CD4-positive, alpha-beta T cell (primary cell): Measurements from ENCODE around the gene NUDT9. TPM values are rescaled to one million over a fixed set of nuclear protein-coding genes. Genes with fewer than 3 reads are reported as not detected.
A peak's percentile ranks its signal among the peaks of the same experiment; 100 is the strongest.
"Not testable (repeated sequence)": the region's sequence is repeated elsewhere in the genome, so short reads cannot be mapped to it uniquely, and the experiment has no call there.

Experiments
- ATAC-seq: fragments of 200-7000 bp; cut with Tn5 transposase; one replicate; pipeline ENCODE4 v1.10.0; 2022; ENCODE audit warnings: mild to moderate bottlenecking; ENCODE audit not compliant: poor library complexity
- CTCF ChIA-PET: fragments of 350-600 bp; sonication (Branson Sonifier 250); formaldehyde crosslinking; loops from one replicate; lab custom pipeline; 2021; ENCODE audit warnings: antibody characterized with exemption, inconsistent platforms; lab: Charles Lee
- POLR2A ChIA-PET: fragments of 350-600 bp; sonication (Branson Sonifier 250); formaldehyde crosslinking; loops from one replicate; lab custom pipeline; 2021; ENCODE audit warnings: antibody characterized with exemption, inconsistent platforms; lab: Charles Lee
- DNase-seq, 14 experiments: peaks; one replicate each; pipeline ENCODE4 v3.0.0-alpha.2; 2013 to 2020; ENCODE audit warnings: mixed read lengths in 2 of 14
- H3K27ac ChIP-seq, 2 donors: one replicate each; pipeline versions ENCODE4 v1.5.1 to v1.7.0; 2013; ENCODE audit warnings: low read length in 2 of 2, low read depth in 1 of 2, mild to moderate bottlenecking in 1 of 2
- H3K27me3 ChIP-seq, 2 experiments: 1 replicate in 1 of 2; 2 replicates in 1 of 2; pipeline versions ENCODE4 v1.6.1 to v1.7.0; 2013; ENCODE audit warnings: low read length in 2 of 2, control low read depth in 1 of 2, mild to moderate bottlenecking in 1 of 2, moderate library complexity in 1 of 2; ENCODE audit not compliant: insufficient read depth in 2 of 2, control insufficient read depth in 1 of 2
- H3K36me3 ChIP-seq: one replicate; pipeline ENCODE4 v1.6.1; 2013; ENCODE audit warnings: low read length, control low read depth; ENCODE audit not compliant: insufficient read depth
- H3K4me1 ChIP-seq: one replicate; pipeline ENCODE4 v1.6.1; 2013; ENCODE audit warnings: low read length, control low read depth; ENCODE audit not compliant: insufficient read depth
- H3K4me3 ChIP-seq: one replicate; pipeline ENCODE4 v1.5.1; 2013; ENCODE audit warnings: mild to moderate bottlenecking, low read length, moderate library complexity
- H3K9me3 ChIP-seq, 2 experiments: 1 replicate in 1 of 2; 2 replicates in 1 of 2; pipeline versions ENCODE4 v1.6.1 to v1.7.0; 2013; ENCODE audit warnings: low read length in 2 of 2, mild to moderate bottlenecking in 2 of 2, control low read depth in 1 of 2, moderate library complexity in 1 of 2; ENCODE audit not compliant: control insufficient read depth in 1 of 2, insufficient read depth in 1 of 2
- H3K27ac Mint-ChIP-seq: one replicate; pipeline ENCODE4 v1.8.0; 2020; ENCODE audit warnings: mixed read lengths
- H3K27me3 Mint-ChIP-seq: one replicate; pipeline ENCODE4 v1.8.0; 2021; ENCODE audit warnings: mixed read lengths
- H3K36me3 Mint-ChIP-seq: one replicate; pipeline ENCODE4 v1.8.0; 2021; ENCODE audit warnings: low read depth, mixed read lengths
- H3K4me1 Mint-ChIP-seq: one replicate; pipeline ENCODE4 v1.8.0; 2021; ENCODE audit warnings: low read depth, mixed read lengths
- H3K4me3 Mint-ChIP-seq: one replicate; pipeline ENCODE4 v1.8.0; 2020; ENCODE audit warnings: mild to moderate bottlenecking, mixed read lengths
- H3K9me3 Mint-ChIP-seq: one replicate; pipeline ENCODE4 v1.8.0; 2020; ENCODE audit warnings: mixed read lengths
- intact Hi-C, 2 experiments: fragments of 100-400 bp; cut with DNase I in 1 of 2; cut with micrococcal nuclease in 1 of 2; formaldehyde crosslinking; loops; one replicate each; pipeline versions ENCODE4 v1.15.1 to v1.9.0; 2023 to 2025; cut with DNase I, micrococcal nuclease
- total RNA-seq, 174 experiments: library from RNA in 2 of 174; stranded (reverse) in 2 of 174; gene quantifications; one replicate each; pipeline ENCODE4 v1.2.3 and lab custom pipeline; 2021 to 2026
- TF ChIP-seq, protein P1 (sequence below): fragments of 200-600 bp; IDR thresholded peaks from one replicate; pipeline ENCODE4 v1.8.0; 2022; ENCODE audit warnings: antibody characterized with exemption, mild to moderate bottlenecking

The NUDT9 gene
- total RNA-seq, 2 experiments from 2014 or later = 4.4 to 4.8 TPM

DNA sequence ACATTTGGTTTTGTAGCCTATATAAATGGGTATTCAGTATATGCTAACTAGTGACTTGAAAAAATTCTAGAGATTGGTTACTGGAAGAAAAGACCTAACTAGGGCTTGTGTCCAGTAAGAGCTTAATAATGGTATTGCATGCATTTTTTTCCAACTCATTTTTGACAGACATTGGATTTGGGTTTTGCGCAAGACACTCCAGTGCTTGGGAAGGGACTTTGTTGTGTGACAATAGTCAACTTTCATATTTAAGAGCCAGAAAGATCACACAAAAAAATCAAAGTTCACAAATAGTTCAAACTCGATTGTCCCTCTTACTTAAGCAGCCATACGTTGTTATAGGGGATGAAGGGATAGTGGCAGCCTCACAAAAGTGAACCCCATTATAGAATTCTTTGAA lies 30.2 kb upstream of the NUDT9 start:
- TF ChIP-seq, protein P1, sequence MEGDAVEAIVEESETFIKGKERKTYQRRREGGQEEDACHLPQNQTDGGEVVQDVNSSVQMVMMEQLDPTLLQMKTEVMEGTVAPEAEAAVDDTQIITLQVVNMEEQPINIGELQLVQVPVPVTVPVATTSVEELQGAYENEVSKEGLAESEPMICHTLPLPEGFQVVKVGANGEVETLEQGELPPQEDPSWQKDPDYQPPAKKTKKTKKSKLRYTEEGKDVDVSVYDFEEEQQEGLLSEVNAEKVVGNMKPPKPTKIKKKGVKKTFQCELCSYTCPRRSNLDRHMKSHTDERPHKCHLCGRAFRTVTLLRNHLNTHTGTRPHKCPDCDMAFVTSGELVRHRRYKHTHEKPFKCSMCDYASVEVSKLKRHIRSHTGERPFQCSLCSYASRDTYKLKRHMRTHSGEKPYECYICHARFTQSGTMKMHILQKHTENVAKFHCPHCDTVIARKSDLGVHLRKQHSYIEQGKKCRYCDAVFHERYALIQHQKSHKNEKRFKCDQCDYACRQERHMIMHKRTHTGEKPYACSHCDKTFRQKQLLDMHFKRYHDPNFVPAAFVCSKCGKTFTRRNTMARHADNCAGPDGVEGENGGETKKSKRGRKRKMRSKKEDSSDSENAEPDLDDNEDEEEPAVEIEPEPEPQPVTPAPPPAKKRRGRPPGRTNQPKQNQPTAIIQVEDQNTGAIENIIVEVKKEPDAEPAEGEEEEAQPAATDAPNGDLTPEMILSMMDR = no peak
- no peaks in the 10 kb centered on the region for H3K36me3 ChIP-seq
- Mint-ChIP-seq H3K27ac (peak overlapping the region; percentile 27), H3K9me3 (peaks cover 4% of the 10 kb centered on the region), H3K4me3 (peak overlapping the region; percentile 97), H3K36me3 (peaks cover 29% of the 10 kb centered on the region), H3K4me1 (peaks cover 41% of the 10 kb centered on the region), H3K27me3 (no peaks in the 10 kb centered on the region)
- peaks cover 26% of the 10 kb centered on the region for H3K4me1 ChIP-seq
- no peak for DNase-seq
- H3K27me3 ChIP-seq = no peaks in the 10 kb centered on the region
- H3K9me3 ChIP-seq = no peaks in the 10 kb centered on the region
- POLR2A ChIA-PET = interaction anchor here (1.4 to 3.3 kb wide), 3 partner anchors 21 to 457 kb away, joined by 5 to 65 read pairs (median 12); partner anchors contain the start of genes AFF1 and NUDT9
- H3K4me3 ChIP-seq = no peak overlapping the region
- no peak overlapping the region for H3K27ac ChIP-seq
- CTCF ChIA-PET = interaction anchor here (0.7 to 3.1 kb wide), 3 partner anchors 16 to 172 kb away, joined by 3 to 20 read pairs (median 15); partner anchors contain the start of genes KLHL8 and NUDT9
- intact Hi-C loops = loop anchor here (5.0 to 10.0 kb wide), 2 partner anchors 35 to 457 kb away; partner anchors contain the start of gene AFF1 (in 1 of the 2)
- no peak for ATAC-seq

- not testable (repeated sequence) for H3K27me3 Mint-ChIP-seq, H3K4me3 ChIP-seq, H3K27me3 ChIP-seq, ATAC-seq, H3K36me3 ChIP-seq, H3K4me1 ChIP-seq, H3K9me3 ChIP-seq, H3K9me3 Mint-ChIP-seq, H3K27ac ChIP-seq
- Mint-ChIP-seq H3K4me3 (peak overlapping the region; percentile 76), H3K27ac (peak overlapping the region; percentile 35), H3K36me3 (peaks cover 13% of the 10 kb centered on the region), H3K4me1 (peaks cover 14% of the 10 kb centered on the region)
- ChIA-PET POLR2A (interaction anchor here (0.8 to 0.9 kb wide), 2 partner anchors 27 to 40 kb away, joined by 3 to 4 read pairs; partner anchors contain the start of gene NUDT9), CTCF (interaction anchor here (1.2 to 1.4 kb wide), 2 partner anchors 19 to 28 kb away, joined by 4 to 5 read pairs; partner anchors contain the start of gene NUDT9)
- DNase-seq = peak in 3 of 14 experiments; percentile 8 to 15 (median 11)
- intact Hi-C loops = loop anchor here in 1 of 2 experiments (10.0 kb wide), 1 partner anchor 460 kb away; the partner anchor contains the start of gene AFF1
These were observed 27.3 kb upstream of the NUDT9 start for GRCh38 chr4:87395073-87395472.

DNA sequence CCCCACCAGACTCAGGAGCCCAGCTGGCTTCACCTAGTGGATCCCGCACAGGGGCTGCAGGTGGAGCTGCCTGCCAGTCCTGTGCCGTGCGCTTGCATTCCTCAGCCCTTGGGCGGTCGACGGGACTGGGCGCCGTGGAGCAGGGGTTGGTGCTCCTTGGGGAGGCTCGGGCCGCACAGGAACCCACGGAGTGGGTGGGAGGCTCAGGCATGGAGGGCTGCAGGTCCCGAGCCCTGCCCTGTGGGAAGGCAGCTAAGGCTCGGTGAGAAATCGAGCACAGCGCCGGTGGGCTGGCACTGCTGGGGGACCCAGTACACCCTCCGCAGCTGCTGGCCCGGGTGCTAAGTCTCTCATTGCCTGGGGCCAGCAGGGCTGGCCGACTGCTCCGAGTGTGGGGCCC lies 26.5 kb upstream of the NUDT9 start:
- H3K9me3 Mint-ChIP-seq, H3K4me1 ChIP-seq, ATAC-seq, H3K4me1 Mint-ChIP-seq, CTCF ChIA-PET, H3K27ac Mint-ChIP-seq, DNase-seq, H3K36me3 Mint-ChIP-seq, H3K4me3 ChIP-seq, H3K36me3 ChIP-seq, H3K27me3 ChIP-seq, H3K4me3 Mint-ChIP-seq, H3K27me3 Mint-ChIP-seq, H3K27ac ChIP-seq, H3K9me3 ChIP-seq: not testable (repeated sequence)
- intact Hi-C loops = loop anchor here in 1 of 2 experiments (10.0 kb wide), 1 partner anchor 461 kb away; the partner anchor contains the start of gene AFF1
- POLR2A ChIA-PET = interaction anchor here (0.9 kb wide), 1 partner anchor 27 kb away, joined by 4 read pairs; the partner anchor contains the start of gene NUDT9

DNA sequence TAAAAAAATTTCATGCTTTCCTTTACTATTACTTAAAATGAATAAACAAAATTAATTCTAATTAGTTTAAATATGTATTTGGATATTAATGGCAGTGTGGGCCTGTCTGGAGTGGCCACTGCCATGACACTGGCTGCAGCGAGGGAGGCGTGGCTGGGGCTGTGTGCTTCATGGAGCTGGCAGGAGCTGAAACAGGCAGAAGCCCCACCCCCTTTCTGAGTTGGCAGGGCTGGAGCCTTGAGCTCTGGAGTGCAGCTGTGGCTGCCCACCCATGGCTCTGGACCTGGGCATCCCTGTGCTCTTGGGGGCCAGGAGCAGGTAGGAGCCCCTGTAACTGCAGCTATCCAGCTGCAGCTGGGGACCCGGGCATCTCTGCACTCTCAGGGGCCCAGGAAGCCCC lies 23.2 kb upstream of the NUDT9 start:
- Mint-ChIP-seq H3K36me3 (no peaks in the 10 kb centered on the region), H3K27ac (no peak overlapping the region), H3K4me1 (no peaks in the 10 kb centered on the region), H3K27me3 (no peaks in the 10 kb centered on the region), H3K9me3 (no peaks in the 10 kb centered on the region), H3K4me3 (no peak overlapping the region)
- intact Hi-C loops = loop anchor here in 1 of 2 experiments (10.0 kb wide), 1 partner anchor 464 kb away; the partner anchor contains the start of gene AFF1
- TF ChIP-seq, protein P1 = no peak
- DNase-seq (no peak), ATAC-seq (no peak)
- no peaks in the 10 kb centered on the region for H3K36me3 ChIP-seq
- no peaks in the 10 kb centered on the region for H3K27me3 ChIP-seq
- no peak overlapping the region for H3K4me3 ChIP-seq
- H3K4me1 ChIP-seq = no peaks in the 10 kb centered on the region
- POLR2A ChIA-PET = interaction anchor here (2.4 kb wide), 1 partner anchor 8 kb away, joined by 12 read pairs; the partner anchor contains the start of gene HSD17B11
- CTCF ChIA-PET = no interaction called here
- peaks cover 0 to 5% of the 10 kb centered on the region in 2 experiments for H3K9me3 ChIP-seq
- H3K27ac ChIP-seq = no peak overlapping the region
